IPS-20b (cell line): ENCODE results near the gene BTBD9.

Experiments used
- H3K27ac ChIP-seq: one replicate; pipeline ENCODE4 v1.5.1; 2013; ENCODE audit warnings: low read length
- H3K27me3 ChIP-seq: 2 replicates; pipeline ENCODE4 v1.6.1; 2013; ENCODE audit warnings: mild to moderate bottlenecking, low read length, inconsistent platforms; ENCODE audit not compliant: insufficient read depth
- H3K36me3 ChIP-seq: 2 replicates; pipeline ENCODE4 v1.6.1; 2013; ENCODE audit warnings: low read depth, mild to moderate bottlenecking, inconsistent platforms, low read length, moderate library complexity; ENCODE audit not compliant: insufficient read depth
- H3K4me1 ChIP-seq: 2 replicates; pipeline ENCODE4 v1.6.1; 2013; ENCODE audit warnings: mild to moderate bottlenecking, control low read depth, inconsistent platforms, low read length, moderate library complexity; ENCODE audit not compliant: insufficient read depth
- H3K4me3 ChIP-seq: 2 replicates; pipeline ENCODE4 v1.5.1; 2013; ENCODE audit warnings: mild to moderate bottlenecking, low read length, inconsistent platforms
- H3K9ac ChIP-seq: 2 replicates; pipeline ENCODE4 v1.6.1; 2013; ENCODE audit warnings: low read depth, mild to moderate bottlenecking, inconsistent platforms, low read length, moderate library complexity
- H3K9me3 ChIP-seq: 2 replicates; pipeline ENCODE4 v1.6.1; 2013; ENCODE audit warnings: mild to moderate bottlenecking, low read depth, low read length, inconsistent platforms; ENCODE audit not compliant: insufficient read depth

BTBD9 gene

DNA sequence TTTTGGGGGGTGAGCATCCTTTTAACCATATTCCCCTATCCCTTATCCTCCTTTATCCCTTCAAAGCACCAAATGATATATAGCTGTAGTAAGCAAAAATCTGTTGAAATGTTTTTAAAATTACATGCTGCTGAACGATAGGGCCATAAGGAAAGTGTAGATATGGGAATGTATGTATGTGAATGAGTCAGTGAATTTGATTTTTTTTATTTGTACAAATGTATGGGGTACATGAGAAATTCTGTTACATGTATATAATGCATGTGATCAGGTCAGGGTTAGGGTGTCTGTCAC, 493.0 kb downstream of the BTBD9 start:
- Histone ChIP-seq H3K4me1 (peaks cover 23% of the 10 kb centered on the region; the same call in 1 of the 2 replicates), H3K36me3 (no peaks in the 10 kb centered on the region), H3K27ac (no peak overlapping the region), H3K27me3 (no peaks in the 10 kb centered on the region), H3K4me3 (no peak overlapping the region), H3K9me3 (no peaks in the 10 kb centered on the region), H3K9ac (no peak overlapping the region)

- peaks cover 23% of the 10 kb centered on the region; the same call in 1 of the 2 replicates for H3K4me1 ChIP-seq
- no peaks in the 10 kb centered on the region for H3K27me3 ChIP-seq
- H3K9me3 ChIP-seq, result no peaks in the 10 kb centered on the region
- no peak overlapping the region for H3K27ac ChIP-seq
- no peak overlapping the region for H3K4me3 ChIP-seq
- no peak overlapping the region for H3K9ac ChIP-seq
- H3K36me3 ChIP-seq, result no peaks in the 10 kb centered on the region
These were observed 493.6 kb downstream of the BTBD9 start for GRCh38 chr6:38146021-38146733.

GRCh38 chr6:38144365-38144945, 495.3 kb downstream of the BTBD9 start:
- Histone ChIP-seq H3K9me3 (no peaks in the 10 kb centered on the region), H3K9ac (no peak overlapping the region), H3K27me3 (no peaks in the 10 kb centered on the region), H3K36me3 (no peaks in the 10 kb centered on the region), H3K27ac (no peak overlapping the region), H3K4me3 (no peak overlapping the region), H3K4me1 (peaks cover 22% of the 10 kb centered on the region; the same call in 1 of the 2 replicates)

DNA sequence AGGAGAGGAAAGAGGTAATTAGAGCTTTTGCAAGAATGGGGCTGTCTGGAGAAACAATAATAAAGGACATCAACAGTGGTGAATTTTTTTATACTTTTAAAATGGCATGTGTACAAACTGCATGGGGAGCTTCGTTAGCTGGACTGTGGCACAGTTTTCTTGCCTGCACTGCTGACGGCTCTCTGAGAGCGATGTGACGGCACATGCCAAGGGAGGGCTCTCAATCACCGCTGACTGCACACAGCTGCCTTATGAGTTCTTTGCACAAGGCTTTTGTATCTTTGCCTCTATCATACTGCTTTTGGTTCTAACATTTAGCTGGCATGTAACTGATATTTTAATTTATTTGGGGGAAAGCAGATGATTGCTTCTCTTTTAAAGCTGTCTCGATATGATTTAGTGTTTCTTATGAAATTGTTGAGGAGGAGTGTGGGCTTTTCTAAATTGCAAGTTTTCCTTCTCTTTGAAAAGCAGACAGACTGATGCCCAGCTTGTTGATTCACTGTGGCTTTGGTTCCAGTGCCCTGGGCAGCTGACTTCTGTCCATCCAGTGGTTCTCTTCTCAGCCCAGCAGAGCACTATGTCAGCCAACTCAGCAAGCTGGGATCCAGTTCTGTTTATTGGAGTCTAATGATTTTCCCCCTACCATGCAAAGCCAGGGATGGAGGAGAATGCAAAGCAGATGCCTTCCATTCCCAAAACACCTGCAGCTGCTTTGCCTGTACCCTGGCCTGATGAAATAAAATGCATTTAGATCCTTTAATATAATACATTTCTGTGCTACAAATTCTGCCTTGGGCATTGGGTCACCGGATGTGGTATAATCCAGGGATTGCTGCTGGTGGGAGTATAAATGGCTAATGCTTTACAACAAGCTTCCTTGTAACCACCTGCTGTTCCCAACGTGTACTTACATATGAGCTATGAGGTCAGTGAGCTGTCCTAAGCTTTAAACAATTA, 496.3 kb downstream of the BTBD9 start:
- Histone ChIP-seq H3K4me1 (peaks cover 25% of the 10 kb centered on the region; the same call in 1 of the 2 replicates), H3K9me3 (no peaks in the 10 kb centered on the region), H3K27me3 (no peaks in the 10 kb centered on the region), H3K27ac (no peak overlapping the region), H3K4me3 (no peak overlapping the region), H3K9ac (no peak overlapping the region), H3K36me3 (no peaks in the 10 kb centered on the region)

DNA sequence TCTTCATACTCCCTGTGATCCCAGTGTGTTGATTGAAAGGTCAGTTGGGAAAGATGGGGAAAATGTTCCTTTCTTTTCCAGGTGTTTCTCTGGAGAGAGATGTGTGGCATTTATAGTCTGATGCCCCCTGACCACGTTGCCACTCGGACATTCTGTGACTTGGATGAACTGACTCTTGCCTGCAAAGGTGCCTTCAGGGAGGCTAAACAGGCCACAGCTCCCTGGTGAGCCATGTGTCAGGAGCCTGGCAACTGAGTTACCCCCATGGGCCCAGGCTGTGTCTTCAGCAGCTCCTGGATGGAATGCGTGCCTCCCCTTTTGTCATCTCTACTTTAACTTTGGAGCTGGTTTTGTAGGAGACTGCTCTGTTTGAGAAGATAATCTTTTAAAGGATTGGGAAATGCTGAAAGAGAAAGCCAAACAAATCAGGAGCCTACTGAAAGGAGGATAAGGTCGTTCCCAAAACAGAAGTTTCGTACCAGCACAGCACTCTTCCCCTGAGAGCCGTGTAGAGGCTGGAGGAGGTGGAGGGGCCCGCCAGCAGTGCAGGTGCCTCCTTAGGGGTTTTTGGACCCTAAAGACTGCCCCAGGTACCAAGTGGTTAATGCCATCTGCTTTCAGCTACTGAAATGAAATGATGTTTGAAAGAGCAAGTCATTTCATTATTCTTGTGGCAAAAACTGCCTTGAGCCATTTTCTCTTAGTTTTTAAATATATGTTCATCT, 497.4 kb downstream of the BTBD9 start:
- Histone ChIP-seq H3K9me3 (no peaks in the 10 kb centered on the region), H3K4me1 (peaks cover 34% of the 10 kb centered on the region; the same call in 1 of the 2 replicates), H3K4me3 (no peak overlapping the region), H3K27ac (no peak overlapping the region), H3K27me3 (no peaks in the 10 kb centered on the region), H3K36me3 (no peaks in the 10 kb centered on the region), H3K9ac (no peak overlapping the region)

- Histone ChIP-seq H3K27ac (no peak overlapping the region), H3K4me3 (no peak overlapping the region), H3K36me3 (no peaks in the 10 kb centered on the region), H3K9me3 (no peaks in the 10 kb centered on the region), H3K4me1 (peaks cover 38% of the 10 kb centered on the region; the same call in 1 of the 2 replicates), H3K9ac (no peak overlapping the region), H3K27me3 (no peaks in the 10 kb centered on the region)
These were observed 498.0 kb downstream of the BTBD9 start for GRCh38 chr6:38141716-38142115.

GRCh38 chr6:38141085-38141484, 498.6 kb downstream of the BTBD9 start:
- Histone ChIP-seq H3K9ac (no peak overlapping the region), H3K36me3 (no peaks in the 10 kb centered on the region), H3K27me3 (no peaks in the 10 kb centered on the region), H3K27ac (no peak overlapping the region), H3K4me3 (no peak overlapping the region), H3K9me3 (no peaks in the 10 kb centered on the region), H3K4me1 (peaks cover 39% of the 10 kb centered on the region; the same call in 1 of the 2 replicates)

- peaks cover 25% of the 10 kb centered on the region; the same call in 1 of the 2 replicates for H3K4me1 ChIP-seq
- H3K9ac ChIP-seq, result peak overlapping the region; percentile 37; the same call in 1 of the 2 replicates
- peak overlapping the region; percentile 35 for H3K27ac ChIP-seq
- H3K27me3 ChIP-seq, result no peaks in the 10 kb centered on the region
- no peaks in the 10 kb centered on the region for H3K36me3 ChIP-seq
- no peaks in the 10 kb centered on the region for H3K9me3 ChIP-seq
- H3K4me3 ChIP-seq, result peak overlapping the region; percentile 50; the same call in 1 of the 2 replicates
These were observed 501.4 kb downstream of the BTBD9 start for GRCh38 chr6:38138374-38138773.

DNA sequence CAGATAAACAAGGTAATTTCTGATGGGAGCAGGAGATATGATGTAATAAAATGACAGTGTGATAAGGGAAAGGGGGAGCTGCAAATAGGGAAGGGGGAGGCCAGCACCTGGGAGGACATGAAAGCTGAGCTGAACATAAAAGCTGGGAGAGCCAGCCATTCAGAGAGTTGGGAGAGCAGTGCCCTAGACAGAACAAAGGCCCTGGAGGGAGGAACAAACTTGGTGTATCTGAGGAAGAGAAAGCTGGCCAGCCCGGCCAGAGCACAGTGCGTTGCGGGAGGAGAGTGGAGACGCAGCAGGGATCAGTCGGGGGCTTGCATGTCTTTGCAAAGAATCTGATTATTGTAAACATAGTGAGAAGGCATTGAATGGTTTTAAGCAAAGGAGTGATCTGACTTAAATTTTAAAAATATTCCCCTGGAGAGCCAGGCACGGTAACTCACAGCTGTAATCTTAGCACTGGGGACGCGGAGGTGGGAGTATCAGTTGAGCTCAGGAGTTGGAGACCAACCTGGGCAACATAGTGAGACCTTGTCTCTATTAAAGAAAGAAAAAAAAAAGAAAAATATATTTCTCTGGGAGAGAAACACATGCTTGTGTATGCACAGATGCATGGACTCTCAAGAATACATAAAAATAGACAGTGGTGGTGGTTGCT, 502.0 kb downstream of the BTBD9 start:
- Histone ChIP-seq H3K27me3 (no peaks in the 10 kb centered on the region), H3K9ac (peak overlapping the region; percentile 37; the same call in 1 of the 2 replicates), H3K36me3 (no peaks in the 10 kb centered on the region), H3K9me3 (no peaks in the 10 kb centered on the region), H3K4me3 (peak overlapping the region; percentile 41; the same call in 1 of the 2 replicates), H3K4me1 (peaks cover 25% of the 10 kb centered on the region; the same call in 1 of the 2 replicates), H3K27ac (peak overlapping the region; percentile 35)

DNA sequence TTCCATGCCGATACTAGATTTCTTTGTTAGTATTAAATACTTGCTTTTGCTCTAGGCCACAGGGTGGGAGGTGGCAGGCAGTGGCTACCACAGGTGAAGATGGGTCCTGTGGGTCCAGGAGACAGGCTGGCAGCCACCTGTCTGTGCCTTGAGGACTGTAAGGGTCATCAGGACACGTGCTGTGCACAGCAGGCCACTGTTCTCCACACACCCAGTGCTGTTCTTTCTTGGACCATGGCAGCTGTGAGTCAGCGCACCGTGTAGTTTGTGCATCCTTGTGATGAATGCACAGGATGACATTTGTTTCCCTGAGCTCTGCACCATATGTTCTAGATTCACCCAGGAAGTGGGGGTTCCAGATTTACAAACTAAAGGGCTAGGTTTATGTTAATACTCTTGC, 503.2 kb downstream of the BTBD9 start:
- H3K27ac ChIP-seq, result no peak overlapping the region
- H3K36me3 ChIP-seq, result no peaks in the 10 kb centered on the region
- peaks cover 25% of the 10 kb centered on the region; the same call in 1 of the 2 replicates for H3K4me1 ChIP-seq
- no peaks in the 10 kb centered on the region for H3K9me3 ChIP-seq
- H3K9ac ChIP-seq, result no peak overlapping the region; the same call in 1 of the 2 replicates
- H3K4me3 ChIP-seq, result no peak overlapping the region
- no peaks in the 10 kb centered on the region for H3K27me3 ChIP-seq
